ENCODE results near the gene PEA15.
A peak's percentile ranks its signal among the peaks of the same experiment; 100 is the strongest.

The PEA15 gene

GRCh38 chr1:160186246-160186645 lies 18.9 kb upstream of the PEA15 start:
- DNase-seq, result no peak

- DNase-seq, result no peak
These were observed 18.5 kb upstream of the PEA15 start for GRCh38 chr1:160186729-160187128.

GRCh38 chr1:160187407-160187806 lies 17.8 kb upstream of the PEA15 start:
- DNase-seq, result no peak

GRCh38 chr1:160188341-160188740 lies 16.8 kb upstream of the PEA15 start:
- no peak for DNase-seq

- DNase-seq, result no peak
These were observed 15.2 kb upstream of the PEA15 start, which contains the start of gene CASQ1 for GRCh38 chr1:160189649-160190625. Gene CASQ1, plus strand, starts transcription at chr1:160190575. Its CDS starts 177 bp downstream, at chr1:160190752.

- DNase-seq, result no peak
These were observed 13.4 kb upstream of the PEA15 start for GRCh38 chr1:160191756-160192155.

- no peak for DNase-seq
These were observed 12.9 kb upstream of the PEA15 start for GRCh38 chr1:160192234-160192633.

GRCh38 chr1:160193091-160193819 lies 11.9 kb upstream of the PEA15 start:
- DNase-seq, result peak; percentile 79

- no peak for DNase-seq
These were observed 11.1 kb upstream of the PEA15 start for GRCh38 chr1:160193832-160194736.

GRCh38 chr1:160194737-160195059 lies 10.5 kb upstream of the PEA15 start:
- DNase-seq, result no peak

GRCh38 chr1:160196143-160196542 lies 9.0 kb upstream of the PEA15 start:
- DNase-seq, result no peak

GRCh38 chr1:160197231-160197630 lies 8.0 kb upstream of the PEA15 start:
- peak; percentile 35 for DNase-seq

- no peak for DNase-seq
These were observed 4.4 kb upstream of the PEA15 start for GRCh38 chr1:160200786-160201185.

- no peak for DNase-seq
These were observed 500 bp upstream of the PEA15 start for GRCh38 chr1:160204526-160205241.

GRCh38 chr1:160206036-160206389 lies 829 bp downstream of the PEA15 start:
- DNase-seq, result no peak

- DNase-seq, result no peak
These were observed 1.4 kb downstream of the PEA15 start for GRCh38 chr1:160206421-160207117.

- no peak for DNase-seq
These were observed 2.0 kb downstream of the PEA15 start for GRCh38 chr1:160207118-160207650.

- DNase-seq, result no peak
These were observed 2.8 kb downstream of the PEA15 start for GRCh38 chr1:160207771-160208556.

- no peak for DNase-seq
These were observed 3.6 kb downstream of the PEA15 start for GRCh38 chr1:160208557-160209320.
